ENCODE measurements around the gene KRT6A.

DNA sequence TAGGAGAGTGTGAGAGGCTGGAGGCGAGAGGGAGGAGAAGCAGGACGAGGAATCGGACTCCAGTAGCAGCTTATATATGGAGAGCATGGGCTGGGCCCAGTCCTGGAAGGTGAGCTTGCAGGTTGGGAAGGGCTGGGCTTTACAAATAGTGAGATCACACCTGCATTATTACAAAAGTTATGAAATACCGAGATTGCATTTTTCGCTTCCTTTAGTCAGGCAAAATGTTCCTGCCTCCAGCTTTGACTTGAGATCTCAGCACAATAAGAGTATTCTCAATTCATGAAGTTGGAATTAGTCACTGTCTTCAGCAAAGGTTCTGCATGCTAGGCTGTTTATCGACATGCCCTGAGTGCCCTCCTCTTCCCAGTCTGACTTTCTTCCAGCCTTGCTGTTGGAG, 41.0 kb downstream of the KRT6A start, which contains the start of gene KRT6B:
- TF ChIP-seq EP300 (IDR thresholded peaks at IDR 0.05) = no peak
- TF ChIP-seq, protein P1, sequence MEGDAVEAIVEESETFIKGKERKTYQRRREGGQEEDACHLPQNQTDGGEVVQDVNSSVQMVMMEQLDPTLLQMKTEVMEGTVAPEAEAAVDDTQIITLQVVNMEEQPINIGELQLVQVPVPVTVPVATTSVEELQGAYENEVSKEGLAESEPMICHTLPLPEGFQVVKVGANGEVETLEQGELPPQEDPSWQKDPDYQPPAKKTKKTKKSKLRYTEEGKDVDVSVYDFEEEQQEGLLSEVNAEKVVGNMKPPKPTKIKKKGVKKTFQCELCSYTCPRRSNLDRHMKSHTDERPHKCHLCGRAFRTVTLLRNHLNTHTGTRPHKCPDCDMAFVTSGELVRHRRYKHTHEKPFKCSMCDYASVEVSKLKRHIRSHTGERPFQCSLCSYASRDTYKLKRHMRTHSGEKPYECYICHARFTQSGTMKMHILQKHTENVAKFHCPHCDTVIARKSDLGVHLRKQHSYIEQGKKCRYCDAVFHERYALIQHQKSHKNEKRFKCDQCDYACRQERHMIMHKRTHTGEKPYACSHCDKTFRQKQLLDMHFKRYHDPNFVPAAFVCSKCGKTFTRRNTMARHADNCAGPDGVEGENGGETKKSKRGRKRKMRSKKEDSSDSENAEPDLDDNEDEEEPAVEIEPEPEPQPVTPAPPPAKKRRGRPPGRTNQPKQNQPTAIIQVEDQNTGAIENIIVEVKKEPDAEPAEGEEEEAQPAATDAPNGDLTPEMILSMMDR (IDR thresholded peaks at IDR 0.05) = no peak
